T-helper 22 cell (primary cell): ENCODE measurements around the gene LMTK3.

Experiments used
- DNase-seq: peaks from one replicate; pipeline ENCODE4 v3.0.0-alpha.2; 2020; ENCODE audit warnings: low read depth

Gene LMTK3

DNA sequence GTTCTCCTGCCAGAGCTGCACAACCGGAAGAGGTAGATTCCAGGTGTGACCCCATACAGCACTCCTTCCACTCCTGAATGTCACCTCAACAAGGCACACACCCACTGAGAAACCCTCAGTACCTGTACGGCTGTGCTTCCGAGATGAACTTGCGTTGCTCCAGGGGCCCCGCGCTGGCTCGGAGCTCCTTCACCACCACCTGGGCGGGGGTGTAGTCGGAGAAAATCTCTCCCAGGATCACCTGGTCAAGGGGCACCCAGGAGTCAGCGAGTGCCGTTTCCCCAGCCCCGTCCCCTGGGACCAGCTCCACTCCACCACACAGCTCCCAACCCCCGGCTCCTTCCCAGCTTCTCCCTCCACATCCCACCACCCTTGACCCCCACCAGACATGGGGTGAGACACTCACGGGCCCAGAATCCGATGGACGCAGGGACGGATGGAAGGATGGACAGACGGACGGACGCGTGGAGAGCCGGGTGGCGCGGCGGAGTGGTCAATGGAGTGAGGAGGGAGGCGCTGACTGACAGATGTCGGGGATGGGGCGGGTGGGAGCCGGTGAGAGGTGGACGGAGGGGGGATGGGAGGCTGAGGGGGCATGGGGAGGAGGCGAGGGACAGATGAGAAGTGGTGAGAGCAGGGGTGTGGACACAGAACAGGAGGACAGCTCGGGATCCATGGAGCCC, 2.8 kb downstream of the LMTK3 start:
- no peak for DNase-seq

- no peak for DNase-seq
These were observed 3.7 kb downstream of the LMTK3 start for GRCh38 chr19:48507911-48508439.

GRCh38 chr19:48506138-48506733, 5.4 kb downstream of the LMTK3 start:
- no peak for DNase-seq

- no peak for DNase-seq
These were observed 9.2 kb downstream of the LMTK3 start for GRCh38 chr19:48502350-48503018.

DNA sequence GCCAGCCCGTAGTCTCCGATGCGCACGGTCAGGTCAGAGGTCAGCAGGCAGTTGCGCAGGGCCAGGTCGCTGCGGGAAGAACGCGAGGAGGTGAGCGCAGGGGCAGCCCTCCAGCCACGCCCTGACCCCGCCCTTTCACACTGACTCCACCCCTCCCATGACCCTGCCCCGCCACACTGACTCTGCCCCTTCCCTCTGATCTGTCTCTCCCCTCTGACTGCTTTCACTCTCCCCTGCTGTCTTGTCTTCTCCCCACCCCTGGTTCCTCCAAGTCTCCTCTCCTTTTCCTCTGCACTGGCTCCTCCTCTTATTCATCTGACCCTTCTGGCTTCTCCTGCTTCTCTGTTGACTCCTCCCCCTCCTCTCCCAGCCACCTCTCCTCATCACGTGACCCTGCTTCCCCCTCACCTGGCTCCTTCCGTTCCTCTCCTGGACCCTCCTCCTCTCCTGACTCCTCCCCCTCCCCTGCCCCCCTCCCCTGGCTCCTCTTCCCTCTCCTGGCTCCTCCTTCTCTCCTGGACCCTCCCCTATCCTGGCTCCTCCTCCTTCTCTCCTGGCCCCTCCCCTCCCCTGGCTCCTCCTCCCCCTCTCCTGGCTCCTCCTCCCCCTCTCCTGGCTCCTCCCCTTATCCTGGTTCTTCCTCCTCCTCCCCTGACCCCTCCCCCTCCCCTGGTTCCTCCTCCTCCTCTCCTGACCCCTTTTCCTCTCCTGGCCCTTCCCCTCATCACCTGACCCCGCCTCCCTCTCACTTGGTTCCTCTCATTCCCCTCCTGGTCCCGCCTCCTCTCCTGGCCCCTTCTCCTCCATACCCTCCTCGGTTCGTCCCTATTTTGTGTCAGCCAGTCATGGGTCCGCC, 9.9 kb downstream of the LMTK3 start:
- peak; percentile 74 for DNase-seq

- DNase-seq, result no peak
These were observed 10.7 kb downstream of the LMTK3 start for GRCh38 chr19:48500830-48501493.

- DNase-seq, result no peak
These were observed 12.1 kb downstream of the LMTK3 start for GRCh38 chr19:48499316-48500090.

DNA sequence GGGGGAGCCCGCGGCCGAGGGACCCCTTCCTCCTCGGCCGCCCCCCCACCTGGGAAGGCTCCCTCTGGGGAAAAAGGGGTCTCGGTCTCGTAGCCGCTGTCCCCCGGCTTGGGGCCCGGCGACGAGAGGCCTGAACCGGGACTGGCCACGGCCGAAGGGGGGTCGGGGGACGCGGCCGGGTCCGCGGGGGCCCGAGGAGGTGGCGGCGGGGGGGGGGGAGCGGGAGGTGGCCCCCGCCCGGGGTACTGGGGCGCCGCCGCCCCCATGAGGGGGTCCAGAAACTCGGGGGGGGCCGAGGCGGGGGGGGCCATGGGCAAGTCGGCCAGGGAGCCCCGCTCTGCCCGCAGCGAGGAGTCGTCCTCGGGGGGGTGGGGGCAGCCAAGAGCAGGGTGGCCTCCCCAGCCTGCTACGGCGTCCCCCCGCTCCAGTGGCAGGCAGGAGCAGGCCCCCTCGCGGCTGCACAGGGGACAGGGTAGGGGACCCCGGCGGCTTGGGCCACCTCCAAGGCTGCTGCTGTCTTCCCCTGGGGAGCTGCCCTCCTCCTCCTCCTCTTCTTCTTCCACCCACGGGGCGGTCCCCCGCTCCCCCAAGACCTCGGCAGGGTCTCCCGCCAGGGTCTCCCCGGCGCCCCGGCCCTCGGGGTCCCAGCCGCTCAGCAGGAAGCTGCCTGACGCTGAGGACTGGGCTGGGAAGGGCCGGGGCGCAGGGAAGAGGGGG, 12.9 kb downstream of the LMTK3 start:
- no peak for DNase-seq

- no peak for DNase-seq
These were observed 13.7 kb downstream of the LMTK3 start for GRCh38 chr19:48497728-48498594.

DNA sequence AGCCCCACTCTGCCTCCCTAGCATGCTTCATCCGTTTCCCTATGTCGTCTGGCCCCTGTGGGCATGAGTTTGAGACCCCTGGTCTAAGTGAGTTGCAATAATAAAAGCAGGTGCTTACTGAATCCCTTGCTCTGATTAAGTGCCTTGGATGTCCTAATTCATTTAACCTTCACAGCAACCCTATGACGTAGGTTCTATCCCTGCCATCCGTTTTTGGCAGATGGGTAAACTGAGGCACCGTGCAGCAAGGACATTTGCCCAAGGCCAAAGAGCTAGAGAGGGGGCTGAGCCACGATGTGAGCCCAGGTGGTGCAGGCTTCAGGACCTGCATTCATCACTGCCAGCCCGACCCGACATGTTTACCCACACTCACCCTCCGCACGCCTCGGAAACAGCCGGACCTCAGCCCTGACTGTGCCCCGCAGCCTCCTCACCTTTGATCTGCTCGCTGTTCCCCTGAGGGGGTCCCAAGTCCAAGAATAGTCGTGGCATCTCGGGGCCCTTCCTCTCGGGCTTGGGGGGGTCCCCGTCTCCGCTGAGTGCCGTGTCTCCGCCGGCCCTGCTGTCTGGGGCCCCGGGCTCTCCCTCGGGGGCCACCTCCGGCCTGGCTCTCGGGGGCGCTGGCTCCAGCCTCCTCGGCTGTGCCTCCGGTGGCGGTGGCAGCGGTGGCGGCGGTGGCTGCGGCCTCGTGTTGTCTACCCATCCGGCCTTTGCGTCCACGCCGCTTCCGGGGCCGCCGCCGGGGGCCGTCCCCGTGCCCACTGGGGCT, 14.5 kb downstream of the LMTK3 start:
- DNase-seq, result no peak

DNA sequence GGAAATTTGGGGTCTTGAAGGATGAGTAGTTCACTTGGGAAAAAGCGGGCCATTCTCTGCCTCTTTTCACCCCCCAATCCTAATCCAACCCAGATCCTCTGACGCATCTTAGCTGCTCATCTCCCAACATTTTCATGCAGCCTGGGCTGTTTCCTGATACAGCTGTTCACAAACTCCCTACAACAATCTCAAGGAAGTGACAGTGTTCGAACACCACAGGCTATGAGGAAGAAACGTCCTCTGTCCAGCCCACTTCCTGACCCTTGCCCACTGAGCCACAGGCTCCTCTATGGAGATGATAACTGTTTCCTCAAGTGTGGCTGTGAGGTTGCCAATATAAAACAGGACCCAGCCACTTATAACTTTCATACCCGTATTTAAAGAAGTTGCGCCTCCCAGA, 16.2 kb downstream of the LMTK3 start:
- no peak for DNase-seq

- DNase-seq, result no peak
These were observed 17.8 kb downstream of the LMTK3 start for GRCh38 chr19:48493718-48494401.

- DNase-seq, result peak; percentile 73
These were observed 18.5 kb downstream of the LMTK3 start for GRCh38 chr19:48492925-48493717.

DNA sequence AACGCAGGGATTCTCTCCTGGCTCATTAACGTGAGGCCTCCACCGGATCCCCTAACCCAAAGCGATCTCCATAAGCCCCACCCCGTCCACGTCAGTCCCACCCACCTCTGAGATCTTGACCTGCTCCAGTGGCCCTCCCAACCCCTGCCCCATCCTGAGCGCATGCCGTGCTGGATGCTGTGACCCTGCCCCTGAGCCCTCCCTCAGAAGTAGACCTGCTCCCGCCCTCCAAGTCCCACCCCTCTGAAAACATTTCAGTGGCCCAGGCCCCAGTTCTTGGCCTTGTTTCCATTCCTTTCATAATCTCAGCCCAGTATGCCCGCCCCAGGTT, 19.9 kb downstream of the LMTK3 start:
- no peak for DNase-seq

GRCh38 chr19:48490981-48491792, 20.4 kb downstream of the LMTK3 start:
- peak; percentile 38 for DNase-seq

- DNase-seq, result peak; percentile 51
These were observed 21.9 kb downstream of the LMTK3 start for GRCh38 chr19:48489608-48490216.
